Hepatocyte (in vitro differentiated cells): ENCODE data around the gene TACSTD2.

Experiments used
- EZH2 ChIP-seq: fragments of 200-600 bp; sonication (generic); IDR thresholded peaks from 2 replicates; pipeline ENCODE4 v1.6.1; 2016; ENCODE audit warnings: antibody characterized with exemption, mild to moderate bottlenecking, borderline replicate concordance
- TF ChIP-seq, protein P1 (sequence below): fragments of 200-600 bp; sonication (generic); IDR thresholded peaks from 2 replicates; pipeline ENCODE4 v1.5.1; 2016; ENCODE audit warnings: antibody characterized with exemption, mild to moderate bottlenecking; ENCODE audit not compliant: poor library complexity

DNA sequence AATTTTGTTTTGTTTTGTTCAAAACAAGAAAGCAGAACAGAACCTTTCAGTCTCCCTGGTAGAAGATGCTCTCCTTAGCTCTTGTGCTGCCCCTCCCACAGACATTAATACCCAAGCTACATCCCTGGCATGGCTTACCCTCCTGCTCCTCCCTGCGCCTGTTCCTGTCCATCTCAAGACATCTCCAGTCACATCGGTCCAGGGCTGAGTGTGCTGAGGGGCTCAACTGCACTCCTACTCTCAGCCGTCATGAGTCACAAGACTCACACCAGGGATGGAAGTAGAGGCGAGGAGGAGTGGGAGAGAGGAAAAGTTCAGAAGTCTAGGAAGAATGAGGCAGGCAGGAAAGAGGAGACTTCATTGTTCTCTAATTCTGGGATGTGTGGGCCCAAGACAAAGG, 9.2 kb upstream of the TACSTD2 start:
- TF ChIP-seq, protein P1, sequence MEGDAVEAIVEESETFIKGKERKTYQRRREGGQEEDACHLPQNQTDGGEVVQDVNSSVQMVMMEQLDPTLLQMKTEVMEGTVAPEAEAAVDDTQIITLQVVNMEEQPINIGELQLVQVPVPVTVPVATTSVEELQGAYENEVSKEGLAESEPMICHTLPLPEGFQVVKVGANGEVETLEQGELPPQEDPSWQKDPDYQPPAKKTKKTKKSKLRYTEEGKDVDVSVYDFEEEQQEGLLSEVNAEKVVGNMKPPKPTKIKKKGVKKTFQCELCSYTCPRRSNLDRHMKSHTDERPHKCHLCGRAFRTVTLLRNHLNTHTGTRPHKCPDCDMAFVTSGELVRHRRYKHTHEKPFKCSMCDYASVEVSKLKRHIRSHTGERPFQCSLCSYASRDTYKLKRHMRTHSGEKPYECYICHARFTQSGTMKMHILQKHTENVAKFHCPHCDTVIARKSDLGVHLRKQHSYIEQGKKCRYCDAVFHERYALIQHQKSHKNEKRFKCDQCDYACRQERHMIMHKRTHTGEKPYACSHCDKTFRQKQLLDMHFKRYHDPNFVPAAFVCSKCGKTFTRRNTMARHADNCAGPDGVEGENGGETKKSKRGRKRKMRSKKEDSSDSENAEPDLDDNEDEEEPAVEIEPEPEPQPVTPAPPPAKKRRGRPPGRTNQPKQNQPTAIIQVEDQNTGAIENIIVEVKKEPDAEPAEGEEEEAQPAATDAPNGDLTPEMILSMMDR = no peak
- TF ChIP-seq EZH2 = no peak
